CD4-positive, alpha-beta T cell treated with Interleukin-4 for 4 hours (primary cell): ENCODE data around the gene RIN3.

Experiments
- DNase-seq: peaks from one replicate; pipeline ENCODE4 v3.0.0-alpha.2; 2020

RIN3 gene

DNA sequence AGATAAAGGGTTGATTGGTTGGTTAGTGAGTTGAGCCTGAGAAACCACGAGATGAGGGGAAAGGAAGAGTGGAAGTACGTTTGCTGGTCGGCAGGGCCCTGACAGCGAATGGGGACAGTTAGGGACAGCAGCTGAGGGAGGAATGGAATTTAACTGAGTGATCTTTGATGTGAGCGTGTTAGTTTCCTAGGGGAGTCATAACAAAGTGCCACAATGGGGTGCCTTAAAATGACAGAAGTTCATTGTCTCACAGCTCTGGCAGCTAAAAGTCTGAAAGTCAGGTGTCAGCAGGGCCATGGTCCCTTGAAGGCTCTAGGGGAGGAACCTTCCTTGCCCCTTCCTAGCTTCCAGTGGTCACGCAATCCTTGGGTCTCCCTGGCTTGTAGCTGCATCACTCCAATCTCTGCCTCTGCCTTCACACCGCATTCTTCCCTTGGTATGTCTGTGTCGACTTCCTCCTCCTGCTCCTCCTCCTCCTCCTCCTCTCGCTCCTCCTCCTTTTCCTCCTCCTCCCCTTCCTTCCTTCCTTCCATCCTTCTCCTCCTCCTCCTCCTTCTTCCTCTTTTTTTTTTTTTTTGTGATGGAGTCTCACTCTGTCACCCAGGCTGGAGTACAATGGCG lies 26.0 kb upstream of the RIN3 start:
- no peak for DNase-seq

DNA sequence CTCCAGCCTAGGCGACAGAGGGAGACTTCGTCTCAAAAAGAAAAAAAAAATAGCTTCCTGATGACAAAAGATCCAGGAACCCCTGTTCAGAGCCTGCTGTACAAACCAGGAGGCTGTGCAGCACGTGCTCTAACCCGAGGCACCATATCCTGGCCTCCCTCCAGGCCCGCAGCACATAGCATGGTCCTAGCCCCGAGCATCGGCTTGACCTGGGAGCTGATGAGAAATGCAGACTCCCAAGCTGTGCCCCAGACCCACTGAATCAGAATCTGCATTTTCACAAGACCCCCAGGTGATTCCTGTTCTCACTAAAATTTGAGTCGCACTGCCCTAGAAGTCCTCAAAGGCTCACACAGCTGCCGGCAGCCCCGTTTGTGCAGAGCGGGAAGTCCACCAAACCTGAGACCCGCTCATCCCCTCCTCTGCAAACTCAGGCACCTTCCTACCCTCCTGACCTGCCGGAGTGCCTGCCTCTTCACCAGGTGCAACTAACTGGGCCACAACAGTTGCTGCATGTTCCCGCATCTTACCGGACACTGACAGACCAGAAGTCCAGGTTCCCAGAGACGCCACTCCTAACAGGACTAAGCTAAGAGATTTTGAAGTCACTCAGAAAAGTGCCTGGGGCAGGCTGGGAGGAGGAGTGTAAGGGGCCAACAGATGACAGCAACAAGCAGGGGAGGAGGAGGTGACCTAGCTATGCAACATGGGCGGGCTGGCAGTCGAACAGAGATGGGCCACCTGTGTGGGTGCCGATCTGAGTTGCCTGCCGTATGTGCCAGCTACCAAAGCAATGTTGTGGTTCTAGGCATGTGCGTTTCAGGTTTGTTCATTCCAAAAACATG lies 24.0 kb upstream of the RIN3 start:
- no peak for DNase-seq

GRCh38 chr14:92490239-92490959 lies 23.2 kb upstream of the RIN3 start:
- no peak for DNase-seq

DNA sequence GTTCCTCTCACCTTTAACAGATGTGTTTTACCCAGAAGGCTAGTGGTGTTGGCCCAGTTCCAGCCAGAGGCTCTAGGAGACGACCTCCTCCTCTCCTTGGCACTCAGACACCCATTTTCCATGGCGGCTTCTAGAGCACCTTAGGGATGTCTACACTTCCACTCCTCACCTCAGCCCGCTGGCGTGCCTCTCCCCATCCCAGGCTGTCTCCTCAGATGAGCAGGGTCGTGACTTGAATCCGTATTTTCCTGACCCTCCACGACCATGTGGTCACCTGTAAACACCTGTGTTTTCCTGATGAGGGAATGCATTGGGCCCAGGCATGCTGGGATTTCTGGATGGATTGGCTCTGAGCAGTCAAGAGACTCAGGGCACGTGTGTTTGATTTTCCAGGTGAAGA lies 21.8 kb upstream of the RIN3 start:
- no peak for DNase-seq

GRCh38 chr14:92492258-92492657 lies 21.3 kb upstream of the RIN3 start:
- DNase-seq, result no peak

DNA sequence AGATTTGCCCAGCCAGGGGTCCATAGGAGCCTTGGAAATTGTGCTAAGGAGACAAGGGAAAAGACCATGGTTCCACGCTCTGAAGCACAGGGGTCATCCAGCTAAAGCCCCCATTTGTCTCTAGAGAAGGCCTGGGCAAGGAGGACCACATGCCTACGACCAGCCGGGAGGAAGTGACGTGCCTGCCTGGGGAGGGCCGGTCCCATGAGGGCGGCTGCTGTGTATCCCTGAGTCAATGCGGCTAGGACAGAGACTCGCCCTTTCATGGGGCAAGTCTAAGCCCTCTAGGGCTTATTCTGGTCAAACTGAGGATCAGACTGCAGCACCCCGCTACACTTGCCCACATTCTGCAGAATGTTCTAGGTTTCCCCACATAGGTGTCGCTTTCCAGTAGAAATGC lies 20.6 kb upstream of the RIN3 start:
- no peak for DNase-seq

DNA sequence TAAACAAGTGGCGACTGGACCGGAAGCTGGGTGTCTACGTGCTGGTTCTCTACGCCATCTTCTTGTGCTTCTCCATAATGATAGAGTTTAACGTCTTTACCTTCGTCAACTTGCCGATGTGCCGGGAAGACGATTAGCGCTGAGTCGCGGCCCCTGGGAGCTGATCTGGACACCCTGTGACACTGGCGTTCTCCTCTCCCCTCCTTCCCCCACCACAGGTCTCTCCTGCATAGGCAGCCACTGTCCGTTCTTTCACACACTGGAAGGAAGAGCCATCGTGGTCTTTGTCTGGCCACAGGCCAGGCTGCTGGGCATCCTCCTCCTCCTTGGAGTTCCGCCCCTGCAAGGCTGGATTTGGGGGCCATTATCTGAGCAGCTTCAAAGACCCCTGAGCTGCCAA lies 20.1 kb upstream of the RIN3 start:
- no peak for DNase-seq

- no peak for DNase-seq
Observed at GRCh38 chr14:92494512-92494911, 19.1 kb upstream of the RIN3 start.

GRCh38 chr14:92495027-92495426 lies 18.6 kb upstream of the RIN3 start:
- DNase-seq, result no peak

GRCh38 chr14:92496191-92496857 lies 17.3 kb upstream of the RIN3 start:
- DNase-seq, result no peak

GRCh38 chr14:92497391-92497790 lies 16.2 kb upstream of the RIN3 start:
- no peak for DNase-seq

DNA sequence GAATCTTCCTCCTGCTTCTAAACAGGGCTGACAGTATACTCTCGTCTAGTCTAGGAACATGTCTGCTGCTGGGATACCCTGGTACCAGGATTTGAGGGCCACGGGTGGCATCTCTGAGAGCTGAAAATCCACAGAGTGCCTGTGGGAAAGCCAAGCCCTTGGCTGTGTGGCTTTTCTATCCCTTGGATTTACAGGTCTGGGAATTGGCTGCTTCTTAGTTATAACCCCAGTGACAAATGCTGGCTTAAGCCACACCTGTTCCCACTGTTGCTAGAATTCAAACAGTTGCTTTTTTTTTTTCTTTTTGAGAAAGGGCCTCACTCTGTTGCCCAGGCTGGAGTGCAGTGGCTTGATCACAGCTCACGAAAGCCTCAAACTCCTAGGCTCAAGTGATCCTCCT lies 14.3 kb upstream of the RIN3 start:
- no peak for DNase-seq

DNA sequence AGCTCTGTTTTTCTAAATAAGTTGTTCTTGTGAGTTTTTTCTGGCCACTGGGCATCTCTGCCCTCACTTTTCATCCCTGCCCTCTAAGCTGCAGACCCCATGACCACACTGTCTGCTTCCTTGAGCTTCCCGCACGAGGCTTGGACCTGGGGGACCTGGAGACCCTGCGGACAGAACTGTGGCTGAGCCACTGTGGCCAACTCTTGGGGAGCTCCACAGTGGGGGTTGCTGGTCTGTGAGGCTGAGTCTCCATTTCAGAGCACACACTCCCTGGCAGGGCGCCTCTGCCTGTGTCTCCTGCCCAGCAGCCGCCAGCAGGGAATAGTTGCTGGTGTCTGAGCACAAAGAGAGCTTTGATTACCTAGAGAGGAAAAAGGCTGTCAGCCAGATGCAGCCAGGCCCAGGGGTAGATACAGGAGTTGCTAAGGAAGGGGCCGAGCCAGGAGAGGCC lies 13.1 kb upstream of the RIN3 start:
- DNase-seq, result no peak

DNA sequence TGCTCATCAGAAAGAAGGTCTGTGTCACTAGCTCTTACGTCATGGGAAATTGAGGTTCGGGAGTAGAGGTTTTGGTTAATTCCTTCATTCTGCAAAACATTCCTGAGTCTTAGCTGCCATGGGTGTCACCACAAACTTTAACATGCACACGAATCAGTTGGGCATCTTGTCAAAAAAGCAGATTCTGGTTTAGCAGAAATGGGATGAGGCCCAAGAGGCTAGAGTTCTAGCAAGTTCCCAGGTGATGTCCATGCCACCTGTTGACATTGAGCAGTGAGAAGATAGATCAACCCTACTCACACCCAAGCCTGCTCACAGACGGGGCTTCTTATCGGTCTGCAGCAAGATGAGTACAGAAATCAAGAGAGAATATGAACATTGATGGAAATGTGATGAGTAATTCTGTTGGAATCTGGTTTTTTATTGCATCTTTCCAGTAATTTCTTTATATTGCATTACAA lies 11.7 kb upstream of the RIN3 start:
- DNase-seq, result no peak

DNA sequence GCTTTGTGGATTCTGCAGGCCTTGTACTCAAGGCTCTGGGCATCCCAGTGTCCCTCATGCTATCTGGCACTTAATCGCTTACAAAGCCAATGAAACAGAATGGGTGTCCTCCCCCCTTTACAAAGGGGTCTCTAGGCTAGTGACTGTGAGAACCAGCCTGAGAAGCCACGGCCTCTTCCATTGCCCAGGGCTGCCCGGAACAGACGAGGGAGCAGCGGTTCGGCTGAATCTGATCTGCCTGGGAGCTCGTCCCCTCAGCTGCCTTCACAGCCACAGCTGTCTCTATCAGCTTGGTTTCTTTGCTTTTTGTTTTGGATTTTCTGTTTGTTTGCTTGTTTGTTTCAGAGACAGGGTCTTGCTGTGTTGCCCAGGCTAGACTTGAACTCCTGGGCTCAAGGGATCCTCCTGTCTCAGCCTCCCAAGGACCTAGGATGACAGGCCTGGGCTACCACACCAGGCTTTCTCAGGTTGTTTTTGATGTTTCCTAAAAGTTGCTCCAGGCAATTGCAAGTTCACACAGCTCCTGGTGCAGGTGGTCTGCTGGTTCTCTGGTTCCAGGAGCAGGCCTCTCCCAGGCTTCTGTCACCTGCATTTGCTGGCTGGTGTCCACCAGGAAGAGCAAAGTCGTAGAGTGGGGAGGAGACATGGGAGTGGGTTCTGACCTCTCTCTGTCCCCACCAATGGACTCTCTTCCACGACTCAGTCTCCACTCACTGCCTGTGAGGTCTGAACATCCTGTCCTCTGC lies 10.9 kb upstream of the RIN3 start:
- no peak for DNase-seq

GRCh38 chr14:92503756-92504491 lies 9.7 kb upstream of the RIN3 start:
- no peak for DNase-seq

DNA sequence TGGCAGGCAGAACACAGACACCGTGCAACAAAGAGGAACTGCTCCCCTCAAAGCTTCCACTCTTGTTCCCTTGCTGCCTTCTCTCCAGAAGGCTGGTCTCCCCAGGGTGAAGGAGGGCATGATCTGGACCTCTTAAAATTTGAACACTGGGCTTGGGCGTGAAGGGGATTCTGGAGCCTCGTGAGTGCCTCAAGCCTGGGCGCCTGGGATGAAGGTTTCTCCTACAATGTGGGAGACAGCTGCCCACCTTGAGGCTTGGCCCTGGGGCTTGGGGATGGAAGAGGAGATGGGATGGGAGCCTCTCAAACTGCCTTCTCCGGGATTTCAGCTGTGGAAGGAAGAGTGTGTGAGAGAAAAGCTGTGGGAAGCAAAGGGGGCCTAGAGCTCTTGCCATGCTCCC lies 7.8 kb upstream of the RIN3 start:
- DNase-seq, result no peak

DNA sequence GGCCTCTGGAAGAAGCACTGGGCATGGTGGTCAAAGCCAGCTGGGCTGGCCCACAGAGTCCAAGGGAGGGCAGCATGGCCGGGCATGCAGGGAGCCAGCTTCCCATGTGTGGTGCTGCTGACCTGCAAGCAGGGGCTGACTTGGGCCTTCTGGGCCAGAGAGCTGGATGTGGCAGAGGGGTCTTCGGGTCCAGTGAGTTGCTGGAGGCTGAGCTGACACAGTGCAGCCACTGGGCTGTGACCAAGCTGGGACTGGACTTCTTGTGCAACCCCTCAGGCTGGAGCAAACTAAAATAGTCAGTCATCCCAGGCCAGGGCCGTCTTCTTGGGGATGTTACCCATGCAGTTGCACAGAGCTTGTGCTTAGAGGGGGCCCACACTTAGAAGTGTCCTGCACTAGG lies 7.3 kb upstream of the RIN3 start:
- no peak for DNase-seq

DNA sequence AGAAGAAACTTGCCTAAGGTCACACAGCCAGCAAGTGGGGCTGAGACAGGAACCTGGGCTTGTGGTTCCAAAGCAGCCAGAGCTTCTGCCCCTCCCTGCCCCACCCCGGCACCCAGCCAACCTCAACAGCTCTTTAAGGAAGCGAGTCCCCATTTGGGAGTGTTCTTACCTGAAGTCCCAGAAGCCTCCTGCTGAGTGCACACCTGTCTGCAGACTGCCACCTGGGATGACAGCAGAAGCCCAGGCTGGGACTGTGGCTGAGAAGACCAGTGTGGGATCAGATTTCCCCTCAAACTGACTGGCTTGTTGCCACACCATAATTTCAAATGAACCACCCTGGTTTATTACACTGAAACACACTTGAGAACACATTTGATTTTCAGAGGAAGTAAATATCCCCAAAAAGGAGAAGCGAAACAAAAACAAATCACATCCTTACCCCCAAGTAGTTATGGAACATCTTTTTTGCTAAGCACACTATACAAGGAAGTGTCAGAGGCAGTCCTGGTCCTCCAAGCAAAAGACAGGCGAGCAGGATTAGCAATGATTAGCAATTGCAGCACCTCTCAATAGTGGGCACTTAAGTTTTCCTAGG lies 6.3 kb upstream of the RIN3 start:
- DNase-seq, result no peak

DNA sequence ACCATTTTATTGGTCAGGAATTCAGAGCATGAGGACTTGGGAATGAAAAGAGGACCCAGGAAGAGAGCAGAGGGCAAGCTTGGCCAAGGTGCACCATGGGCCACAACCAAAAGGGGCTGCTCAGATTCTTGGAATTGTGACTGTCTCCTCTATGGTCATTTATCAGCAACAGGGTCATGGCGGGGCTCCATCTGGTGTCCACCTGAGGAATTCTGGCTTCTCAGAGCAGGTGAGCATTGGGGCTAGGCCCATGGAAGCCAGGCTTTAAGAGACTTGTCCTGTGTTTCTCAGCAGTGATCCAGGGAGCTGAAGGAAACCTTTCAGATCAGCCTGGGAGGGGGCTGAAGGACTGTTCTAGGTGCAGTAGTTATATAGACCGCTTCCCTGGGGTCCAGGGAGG lies 2.6 kb upstream of the RIN3 start:
- DNase-seq, result no peak

GRCh38 chr14:92511453-92512238 lies 1.9 kb upstream of the RIN3 start:
- DNase-seq, result no peak
